Calu3 (cell line): Measurements from ENCODE around the gene NFATC1. TPM values are rescaled to one million over a fixed set of nuclear protein-coding genes. Genes with fewer than 3 reads are reported as not detected.

Source experiments
- BruUV-seq: library from RNA; stranded (reverse); fragments of 400-500 nt; replicated peaks from 2 replicates; lab custom pipeline; 2021; lab: Mats Ljungman, UMichigan
- CTCF ChIA-PET: fragments of 300-600 bp; sonication (Branson Sonifier 250); formaldehyde crosslinking; loops from one replicate; lab custom pipeline; 2022; ENCODE audit warnings: antibody characterized with exemption; lab: Charles Lee
- DNase-seq: peaks from one replicate; pipeline ENCODE4 v3.0.0; 2022
- H3K27ac Mint-ChIP-seq: one replicate; pipeline ENCODE4 v1.8.0; 2022; ENCODE audit warnings: mixed read lengths; ENCODE audit not compliant: unreplicated experiment
- H3K27me3 Mint-ChIP-seq: one replicate; pipeline ENCODE4 v1.8.0; 2022; ENCODE audit warnings: mixed read lengths; ENCODE audit not compliant: unreplicated experiment
- H3K36me3 Mint-ChIP-seq: one replicate; pipeline ENCODE4 v1.8.0; 2022; ENCODE audit warnings: mild to moderate bottlenecking, moderate library complexity, mixed read lengths; ENCODE audit not compliant: insufficient read depth, unreplicated experiment
- H3K4me1 Mint-ChIP-seq: one replicate; pipeline ENCODE4 v1.8.0; 2022; ENCODE audit warnings: mild to moderate bottlenecking, low read depth, mixed read lengths; ENCODE audit not compliant: unreplicated experiment
- H3K4me3 Mint-ChIP-seq: one replicate; pipeline ENCODE4 v1.8.0; 2022; ENCODE audit warnings: mild to moderate bottlenecking, low read depth, moderate library complexity, mixed read lengths; ENCODE audit not compliant: unreplicated experiment
- H3K9me3 Mint-ChIP-seq: one replicate; pipeline ENCODE4 v1.8.0; 2022; ENCODE audit warnings: low read depth, mixed read lengths; ENCODE audit not compliant: unreplicated experiment
- CTCF ChIP-seq: fragments of 200-600 bp; IDR thresholded peaks from one replicate; pipeline ENCODE4 v1.8.0; 2022; ENCODE audit warnings: antibody characterized with exemption; ENCODE audit not compliant: unreplicated experiment
- intact Hi-C: fragments of 100-400 bp; cut with micrococcal nuclease; formaldehyde crosslinking; loops from one replicate; pipeline ENCODE4 v1.10.0; 2022; ENCODE audit not compliant: unreplicated experiment
- total RNA-seq: library from RNA; stranded (reverse); gene quantifications from 2 replicates; pipeline ENCODE4 v1.2.3, GENCODE V29; 2022

Gene NFATC1
- total RNA-seq, 1 experiment from 2014 or later: 5.9 TPM

DNA sequence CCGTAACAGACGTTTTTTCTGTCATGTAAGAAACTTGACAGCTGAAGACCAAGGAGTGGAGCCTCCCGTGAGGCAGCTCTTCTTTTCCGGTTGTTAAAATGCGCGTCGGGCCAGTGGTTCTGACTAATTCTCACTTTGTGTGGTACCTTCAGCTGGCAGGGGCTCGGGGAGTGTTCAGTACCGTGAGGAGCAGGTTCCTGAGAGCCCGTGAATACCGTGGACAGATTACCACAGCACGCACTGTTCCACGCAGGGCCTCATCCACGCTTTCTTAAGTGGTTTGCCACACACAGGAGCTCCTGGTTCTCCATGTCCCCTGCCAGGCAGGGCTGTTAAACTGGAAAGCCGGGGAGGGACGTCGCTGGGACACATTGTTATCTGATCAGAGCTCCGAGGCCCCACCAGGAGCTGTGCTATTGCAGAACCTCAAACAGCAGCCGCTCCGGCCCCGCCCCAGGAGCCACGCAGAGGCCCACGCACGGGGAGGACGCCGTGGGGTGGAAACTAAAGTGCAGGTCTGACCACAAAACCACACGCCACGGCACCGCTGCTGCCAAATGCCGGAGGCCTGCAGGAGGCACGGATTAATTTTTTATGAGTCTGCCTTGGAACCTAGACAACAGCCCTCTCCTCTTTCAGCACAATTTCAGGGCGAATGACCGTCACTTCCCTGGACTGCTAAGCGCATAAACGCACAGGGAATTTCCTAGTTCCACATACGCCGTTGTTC is 43.3 kb downstream of the NFATC1 start:
- Mint-ChIP-seq H3K36me3 (no peaks in the 10 kb centered on the region), H3K9me3 (no peaks in the 10 kb centered on the region), H3K4me3 (no peak overlapping the region), H3K27me3 (no peaks in the 10 kb centered on the region), H3K4me1 (no peaks in the 10 kb centered on the region), H3K27ac (no peak overlapping the region)
- intact Hi-C loops: no loop called here
- no TSS peak for BruUV-seq
- TF ChIP-seq CTCF: no peak
- CTCF ChIA-PET: interaction anchor here (0.6 kb wide), 1 partner anchor 594 kb away, joined by 6 read pairs; no protein-coding TSS in a partner anchor
- DNase-seq: no peak

DNA sequence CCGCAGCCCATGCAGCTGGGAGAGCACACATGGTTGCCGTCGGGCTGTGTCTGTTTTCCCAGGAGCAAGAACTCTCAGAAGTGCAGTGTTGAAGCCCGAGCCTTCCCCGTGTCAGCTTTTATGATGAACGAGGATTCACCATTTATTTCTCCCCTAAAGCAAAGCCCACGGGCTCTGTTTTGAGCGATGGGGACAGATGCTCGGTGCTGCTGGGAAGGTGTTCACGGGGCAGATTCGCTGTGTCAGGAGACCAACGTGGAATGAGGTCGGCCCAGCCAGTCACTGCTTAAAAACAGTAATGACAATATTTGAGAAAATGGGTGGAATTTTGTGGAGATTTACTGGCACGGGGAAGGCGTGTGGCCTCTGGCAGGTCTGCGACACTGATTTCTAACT is 43.9 kb downstream of the NFATC1 start:
- TF ChIP-seq CTCF: no peak
- no peaks in the 10 kb centered on the region for H3K36me3 Mint-ChIP-seq
- intact Hi-C loops: no loop called here
- no peak for DNase-seq
- no peak overlapping the region for H3K27ac Mint-ChIP-seq
- no peaks in the 10 kb centered on the region for H3K27me3 Mint-ChIP-seq
- BruUV-seq: no TSS peak
- H3K4me3 Mint-ChIP-seq: no peak overlapping the region
- H3K9me3 Mint-ChIP-seq: no peaks in the 10 kb centered on the region
- no peaks in the 10 kb centered on the region for H3K4me1 Mint-ChIP-seq
- CTCF ChIA-PET: no interaction called here

GRCh38 chr18:79440316-79441110 is 44.8 kb downstream of the NFATC1 start:
- Mint-ChIP-seq H3K36me3 (no peaks in the 10 kb centered on the region), H3K27me3 (no peaks in the 10 kb centered on the region), H3K4me1 (no peaks in the 10 kb centered on the region), H3K4me3 (no peak overlapping the region), H3K27ac (no peak overlapping the region), H3K9me3 (no peaks in the 10 kb centered on the region)
- no peak for DNase-seq
- intact Hi-C loops: no loop called here
- CTCF ChIA-PET: no interaction called here
- TF ChIP-seq CTCF: no peak
- no TSS peak for BruUV-seq

DNA sequence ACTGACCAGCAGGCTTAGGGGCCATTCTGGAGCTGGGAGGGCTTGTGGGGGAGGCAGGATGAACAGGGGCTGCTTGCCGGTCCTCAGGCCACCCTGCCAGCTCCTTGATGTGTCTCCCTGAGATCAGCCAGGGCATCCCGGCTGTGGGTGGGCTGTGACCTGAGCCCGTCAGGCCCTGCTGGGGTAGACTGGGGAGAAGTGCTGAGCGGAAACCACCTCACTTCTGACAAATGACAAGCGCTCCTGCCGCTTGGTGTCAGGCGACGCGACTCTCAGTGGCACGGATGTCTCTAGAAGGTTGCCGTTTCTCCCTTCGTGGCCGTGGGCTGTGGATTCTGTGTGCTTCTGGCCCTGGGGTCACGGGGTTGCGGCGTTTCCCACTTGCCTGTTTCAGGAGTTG is 45.7 kb downstream of the NFATC1 start:
- TF ChIP-seq CTCF: no peak
- no peak overlapping the region for H3K27ac Mint-ChIP-seq
- no peak overlapping the region for H3K4me3 Mint-ChIP-seq
- no peaks in the 10 kb centered on the region for H3K4me1 Mint-ChIP-seq
- H3K9me3 Mint-ChIP-seq: no peaks in the 10 kb centered on the region
- H3K36me3 Mint-ChIP-seq: no peaks in the 10 kb centered on the region
- BruUV-seq: no TSS peak
- H3K27me3 Mint-ChIP-seq: no peaks in the 10 kb centered on the region
- CTCF ChIA-PET: no interaction called here
- DNase-seq: no peak
- intact Hi-C loops: no loop called here
